ENCODE data around the gene LTBP3.
"Not testable (repeated sequence)": the region's sequence is repeated elsewhere in the genome, so short reads cannot be mapped to it uniquely, and the experiment has no call there.

Gene LTBP3

DNA sequence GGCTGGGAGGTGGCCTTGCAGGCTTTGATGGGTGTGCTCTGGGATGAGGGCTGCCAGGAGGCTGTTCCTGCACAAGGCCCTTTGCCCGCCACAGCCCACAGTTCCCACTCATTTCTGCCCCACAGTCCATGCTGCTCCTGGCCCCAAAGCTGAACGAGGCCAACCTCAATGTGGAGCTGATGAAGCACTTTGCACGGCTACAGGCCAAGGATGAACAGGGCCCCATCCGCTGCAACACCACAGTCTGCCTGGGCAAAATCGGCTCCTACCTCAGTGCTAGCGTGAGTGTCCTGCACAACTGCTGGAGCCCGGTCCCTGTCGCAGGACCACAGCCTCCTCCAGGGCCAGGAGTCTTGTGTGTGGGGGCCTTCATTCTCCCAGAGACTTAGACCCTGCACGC, 23.1 kb downstream of the LTBP3 start:
- no peak for DNase-seq

DNA sequence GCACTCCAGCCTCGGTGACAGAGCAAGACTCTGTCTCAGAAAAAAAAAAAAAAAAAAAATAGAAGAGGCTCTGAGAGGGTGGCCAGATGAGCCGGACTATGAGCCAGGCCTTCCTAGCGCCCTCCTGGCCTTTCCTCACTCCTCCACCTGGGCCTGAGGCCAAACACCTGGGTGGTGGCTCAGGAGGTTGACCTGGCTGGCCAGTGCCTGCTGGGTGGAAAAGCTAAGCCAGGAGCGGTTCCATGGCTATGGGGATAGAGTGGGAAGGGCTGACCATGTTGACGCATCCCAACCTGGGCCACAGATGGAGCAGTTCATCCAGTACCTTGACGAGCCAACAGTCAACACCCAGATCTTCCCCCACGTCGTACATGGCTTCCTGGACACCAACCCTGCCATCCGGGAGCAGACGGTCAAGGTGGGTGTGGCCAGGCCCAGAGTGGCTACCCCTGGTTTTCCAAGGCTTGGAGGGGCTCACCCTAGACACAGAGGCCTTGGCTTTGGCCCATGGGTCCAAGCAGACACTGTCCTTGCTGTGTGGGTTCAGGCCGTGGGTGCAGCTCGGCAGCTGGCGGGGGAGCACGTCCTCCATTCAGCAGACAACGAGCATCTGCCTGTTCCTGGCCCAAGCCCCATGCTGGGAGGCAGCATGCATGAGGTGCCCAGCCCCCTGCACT, 25.6 kb downstream of the LTBP3 start:
- no peak for DNase-seq

DNA sequence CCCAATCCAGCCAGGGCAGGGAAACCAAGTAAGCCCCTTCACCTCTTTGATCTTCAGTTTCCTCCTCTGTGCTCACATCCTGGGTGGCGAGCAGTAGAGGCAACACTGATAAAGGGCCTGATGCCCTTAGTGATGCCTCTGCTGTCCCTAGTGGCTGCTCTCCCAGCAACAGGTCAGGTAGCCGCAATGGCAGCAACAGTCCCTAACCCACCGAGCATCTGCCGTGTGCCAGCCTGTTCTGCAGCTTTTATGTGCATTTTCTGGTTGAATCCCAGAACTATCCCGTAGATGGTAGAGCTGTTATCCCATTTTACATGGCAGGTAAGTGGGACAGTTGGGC, 28.0 kb downstream of the LTBP3 start:
- no peak for DNase-seq

DNA sequence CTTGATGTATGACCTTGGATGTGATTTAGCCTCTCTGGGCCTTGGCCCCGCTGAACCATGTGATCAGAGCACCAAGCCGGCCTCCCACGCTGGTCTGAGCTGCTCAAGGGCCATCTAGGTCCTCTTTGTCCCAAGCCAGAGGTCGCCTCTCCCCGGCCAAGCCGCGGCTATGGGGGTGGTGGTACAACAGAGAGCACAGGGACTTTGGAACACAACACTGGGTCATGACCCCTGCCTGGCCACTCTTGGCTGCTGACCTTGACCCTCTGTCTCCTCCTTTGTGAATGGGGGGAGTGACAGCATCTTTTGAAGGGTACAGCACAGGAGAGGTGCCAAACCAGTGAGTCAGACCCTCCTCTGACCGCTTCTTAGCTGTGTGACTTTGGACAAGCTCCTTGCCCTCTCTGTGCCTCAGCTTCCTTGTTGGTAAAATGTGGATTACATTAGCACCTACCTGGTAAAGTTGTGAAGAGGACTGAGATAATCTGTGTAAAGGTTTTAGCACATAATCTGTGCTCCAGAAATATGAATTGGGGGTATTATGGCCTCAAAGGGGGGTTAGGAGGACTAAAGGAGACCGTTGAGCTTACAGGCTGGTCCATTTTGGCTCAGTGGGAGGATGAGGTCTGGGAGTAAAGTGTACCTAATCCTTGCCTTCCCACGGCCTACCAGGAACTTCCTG, 28.5 kb downstream of the LTBP3 start:
- DNase-seq, result no peak

DNA sequence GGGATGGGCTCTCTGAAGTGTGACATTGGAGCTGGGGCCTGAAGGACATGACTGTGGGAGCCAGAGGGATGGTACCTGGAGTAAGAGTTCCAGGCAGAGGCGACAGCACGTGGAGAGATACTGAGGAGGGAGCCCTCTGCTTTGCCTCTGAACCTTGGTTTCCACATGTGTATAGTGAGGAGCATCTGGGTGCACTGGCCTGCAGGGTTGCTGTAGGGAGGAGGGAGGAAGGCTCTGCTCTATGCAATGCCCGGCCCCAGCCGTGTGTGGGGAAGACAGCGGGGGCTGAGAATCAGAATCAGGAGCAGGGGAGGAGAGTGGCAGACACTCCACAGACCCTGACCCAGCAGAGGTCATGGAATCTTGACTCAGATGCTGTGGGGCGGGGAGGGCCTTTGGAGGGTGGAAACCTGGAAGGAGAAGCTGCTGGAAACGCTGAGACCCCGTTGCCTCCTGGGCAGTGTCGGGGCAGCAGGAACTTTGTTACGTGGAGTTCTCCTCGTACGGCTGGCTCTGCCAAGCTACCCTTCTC, 29.3 kb downstream of the LTBP3 start:
- DNase-seq, result no peak

DNA sequence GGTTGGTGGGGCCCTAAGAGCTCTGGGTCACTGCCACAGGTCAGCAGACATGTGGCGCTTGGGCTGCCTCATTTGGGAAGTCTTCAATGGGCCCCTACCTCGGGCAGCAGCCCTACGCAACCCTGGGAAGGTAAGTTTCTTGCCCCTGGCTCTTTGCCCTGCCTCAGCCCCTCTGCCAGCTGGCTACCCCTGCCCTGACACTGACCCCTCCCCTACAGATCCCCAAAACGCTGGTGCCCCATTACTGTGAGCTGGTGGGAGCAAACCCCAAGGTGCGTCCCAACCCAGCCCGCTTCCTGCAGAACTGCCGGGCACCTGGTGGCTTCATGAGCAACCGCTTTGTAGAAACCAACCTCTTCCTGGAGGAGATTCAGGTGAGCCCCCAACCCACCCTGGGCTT, 31.4 kb downstream of the LTBP3 start:
- DNase-seq, result no peak

DNA sequence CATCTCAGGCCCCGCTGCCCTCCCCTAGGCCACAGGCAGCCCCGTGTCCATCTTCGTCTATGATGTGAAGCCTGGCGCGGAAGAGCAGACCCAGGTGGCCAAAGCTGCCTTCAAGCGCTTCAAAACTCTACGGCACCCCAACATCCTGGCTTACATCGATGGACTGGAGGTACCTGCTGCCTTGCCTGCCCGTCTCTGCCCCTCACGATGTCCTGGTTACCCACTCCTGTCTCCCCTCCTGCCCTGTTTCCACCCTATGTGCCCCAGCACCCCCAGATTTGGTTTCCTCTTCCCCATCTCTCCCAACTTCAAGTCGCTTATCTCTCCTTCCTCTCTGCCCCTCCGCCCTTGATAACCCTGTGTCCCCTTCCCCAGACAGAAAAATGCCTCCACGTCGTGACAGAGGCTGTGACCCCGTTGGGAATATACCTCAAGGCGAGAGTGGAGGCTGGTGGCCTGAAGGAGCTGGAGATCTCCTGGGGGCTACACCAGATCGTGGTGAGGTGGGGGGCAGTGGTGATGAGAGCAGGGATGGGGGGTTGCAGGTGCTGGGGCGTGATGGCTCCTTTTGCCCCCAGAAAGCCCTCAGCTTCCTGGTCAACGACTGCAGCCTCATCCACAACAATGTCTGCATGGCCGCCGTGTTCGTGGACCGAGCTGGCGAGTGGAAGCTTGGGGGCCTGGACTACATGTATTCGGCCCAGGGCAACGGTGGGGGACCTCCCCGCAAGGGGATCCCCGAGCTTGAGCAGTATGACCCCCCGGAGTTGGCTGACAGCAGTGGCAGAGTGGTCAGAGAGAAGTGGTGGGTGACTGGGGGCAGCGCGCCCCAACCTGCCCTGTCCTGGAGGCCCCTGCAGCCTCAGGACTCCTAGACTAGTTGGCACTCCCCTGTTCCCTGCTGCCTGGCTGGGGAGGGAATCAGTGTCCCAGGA, 32.3 kb downstream of the LTBP3 start:
- no peak for DNase-seq

DNA sequence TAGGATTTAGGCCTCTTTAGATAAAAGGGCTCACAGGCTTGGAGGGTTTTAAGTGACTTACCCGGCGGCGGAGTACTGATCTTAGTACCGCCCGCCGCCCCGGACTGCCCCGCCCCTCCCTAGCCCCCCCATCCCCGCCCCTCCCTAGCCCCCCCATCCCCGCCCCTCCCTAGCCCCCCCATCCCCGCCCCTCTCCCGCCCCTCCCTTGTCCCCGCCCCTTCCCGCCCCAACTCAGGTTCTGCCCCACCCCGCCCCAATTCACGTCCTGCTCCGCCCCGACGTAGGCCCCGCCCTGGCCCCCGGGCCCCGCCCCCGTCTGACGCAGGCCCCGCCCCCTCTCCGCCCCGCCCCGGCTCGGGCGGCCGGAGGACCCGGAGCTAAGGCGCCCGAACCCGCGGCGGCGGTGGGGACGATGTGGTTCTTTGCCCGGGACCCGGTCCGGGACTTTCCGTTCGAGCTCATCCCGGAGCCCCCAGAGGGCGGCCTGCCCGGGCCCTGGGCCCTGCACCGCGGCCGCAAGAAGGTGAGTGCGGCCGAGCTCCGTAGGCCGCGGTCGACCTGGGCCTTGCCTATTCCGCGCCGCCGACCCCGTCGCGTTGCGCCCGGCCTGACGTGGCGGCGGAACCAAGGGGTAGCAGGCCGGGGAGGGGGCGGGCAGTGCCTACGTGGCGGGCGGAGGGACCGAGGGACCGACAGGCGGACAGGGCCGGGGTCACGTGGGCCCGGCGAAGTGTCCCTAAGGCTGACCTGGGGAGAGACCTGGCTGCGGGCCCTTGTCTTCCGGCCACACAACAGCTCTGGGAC, 33.2 kb downstream of the LTBP3 start, which contains the start of gene SCYL1:
TSS of gene SCYL1 (plus strand) at position 343 of the 805 bp plus-strand sequence. CDS start at position 414, 71 bp downstream.
- DNase-seq, result peak in 1 of 2 experiments; percentile 38

DNA sequence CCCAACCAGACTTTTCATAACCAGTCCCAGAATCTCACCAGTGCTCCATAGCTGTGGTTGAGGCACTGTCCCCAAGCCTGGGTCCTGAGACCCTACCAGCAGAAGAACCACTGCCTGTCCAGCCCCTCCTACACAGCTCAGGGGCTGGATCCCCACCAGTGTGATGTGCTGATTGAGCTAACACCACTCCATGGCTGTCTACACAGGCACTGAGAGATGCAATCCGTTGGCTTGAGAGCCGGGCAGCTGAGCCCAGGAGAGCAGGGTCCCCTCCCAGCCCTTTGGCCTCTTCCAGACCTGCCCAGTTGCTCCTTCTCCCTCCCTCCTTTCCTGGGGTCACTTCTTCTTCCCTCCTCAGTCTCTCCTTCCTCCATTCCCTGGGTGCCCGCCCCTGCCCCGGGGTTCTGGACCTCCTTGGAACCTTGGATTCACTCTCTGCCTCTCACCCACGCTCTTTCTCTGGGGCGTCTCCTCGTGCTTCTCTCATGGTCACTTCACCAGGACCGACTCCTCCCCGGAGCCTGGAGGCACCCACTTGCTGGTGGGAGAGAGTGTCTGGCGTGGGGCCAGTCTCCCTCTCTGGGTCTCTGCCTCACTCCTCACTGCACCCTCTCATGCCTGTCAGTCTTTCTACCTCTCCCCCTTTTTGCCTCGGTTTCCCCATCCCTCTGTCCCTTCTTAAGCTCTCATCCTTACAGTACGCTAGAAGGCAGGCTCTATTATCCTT, 34.0 kb downstream of the LTBP3 start:
- no peak for DNase-seq

DNA sequence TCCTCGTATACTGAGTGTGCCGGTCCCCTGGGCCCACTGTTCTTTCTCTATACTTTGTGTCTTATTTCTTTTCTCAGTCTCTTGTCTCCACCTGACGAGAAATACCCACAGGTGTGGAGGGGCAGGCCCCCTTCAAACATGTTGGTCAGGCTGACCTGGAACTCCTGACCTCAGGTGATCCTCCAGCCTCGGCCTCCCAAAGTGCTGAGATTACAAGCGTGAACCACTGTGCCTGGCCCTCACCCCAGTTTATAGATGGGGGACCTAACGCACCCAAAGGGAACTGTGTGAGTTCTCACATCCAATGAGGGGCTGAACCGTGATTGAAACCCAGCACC, 34.6 kb downstream of the LTBP3 start:
- DNase-seq, result not testable (repeated sequence)

DNA sequence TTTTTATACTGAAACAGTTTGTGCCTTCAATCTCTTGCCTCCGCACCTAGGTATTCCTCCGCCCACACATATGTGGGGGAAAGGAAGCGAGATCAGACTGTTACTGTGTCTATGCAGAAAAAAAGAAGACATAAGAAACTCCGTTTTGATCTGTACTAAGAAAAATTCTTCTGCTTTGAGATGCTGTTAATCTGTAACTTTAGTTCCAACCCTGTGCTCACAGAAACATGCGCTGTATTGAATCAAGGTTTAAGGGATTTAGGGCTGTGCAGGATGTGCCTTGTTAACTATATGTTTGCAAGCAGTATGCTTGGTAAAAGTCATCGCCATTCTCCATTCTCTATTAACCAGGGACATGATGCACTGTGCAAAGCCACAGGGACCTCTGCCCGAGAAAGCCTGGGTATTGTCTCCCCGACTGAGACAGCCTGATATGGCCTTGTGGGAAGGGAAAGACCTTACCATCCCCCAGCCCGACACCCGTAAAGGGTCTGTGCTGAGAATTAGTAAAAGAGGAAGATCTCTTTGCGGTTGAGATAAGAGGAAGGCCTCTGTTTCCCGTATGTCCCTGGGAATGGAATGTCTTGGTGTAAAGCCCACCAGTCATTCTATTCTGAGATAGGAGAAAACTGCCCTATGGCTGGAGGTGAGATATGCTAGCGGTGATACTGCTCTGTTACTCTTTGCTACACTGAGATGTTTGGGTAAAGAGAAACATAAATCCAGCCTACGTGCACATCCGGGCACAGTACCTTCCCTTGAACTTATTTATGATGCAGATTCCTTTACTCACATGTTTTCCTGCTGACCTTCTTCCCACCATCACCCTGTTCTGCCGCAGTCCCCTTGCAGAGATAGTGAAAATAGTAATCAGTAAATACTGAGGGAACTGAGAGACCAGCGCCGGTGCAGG, 35.2 kb downstream of the LTBP3 start:
- not testable (repeated sequence) for DNase-seq

DNA sequence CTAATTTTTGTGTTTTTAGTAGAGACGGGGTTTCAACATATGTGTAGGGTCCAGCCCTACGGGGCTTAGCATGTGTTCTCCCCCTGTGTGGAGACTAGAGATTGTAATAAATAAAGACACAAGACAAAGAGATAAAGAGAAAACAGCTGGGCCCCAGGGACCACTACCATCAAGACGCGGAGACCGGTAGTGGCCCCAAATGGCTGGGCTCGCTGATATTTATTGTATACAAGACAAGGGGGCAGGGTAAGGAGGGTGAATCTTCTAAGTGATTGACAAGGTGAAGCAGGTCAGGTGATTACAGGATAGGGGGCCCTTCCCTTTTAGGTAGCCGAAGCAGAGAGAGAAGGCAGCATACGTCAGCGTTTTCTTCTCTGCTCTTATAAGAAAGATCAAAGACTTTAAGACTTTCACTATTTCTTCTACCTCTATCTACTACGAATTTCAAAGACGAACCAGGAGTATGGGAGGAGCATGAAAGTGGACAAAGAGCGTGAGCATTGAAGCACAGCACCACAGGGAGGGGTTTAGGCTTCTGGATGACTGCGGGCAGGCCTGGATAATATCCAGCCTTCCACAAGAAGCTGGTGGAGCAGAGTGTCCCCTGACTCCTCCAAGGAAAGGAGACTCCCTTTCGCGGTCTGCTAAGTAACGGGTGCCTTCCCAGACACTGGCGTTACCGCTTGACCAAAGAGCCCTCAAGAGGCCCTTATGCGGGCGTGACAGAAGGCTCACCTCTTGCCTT, 36.2 kb downstream of the LTBP3 start:
- not testable (repeated sequence) for DNase-seq

DNA sequence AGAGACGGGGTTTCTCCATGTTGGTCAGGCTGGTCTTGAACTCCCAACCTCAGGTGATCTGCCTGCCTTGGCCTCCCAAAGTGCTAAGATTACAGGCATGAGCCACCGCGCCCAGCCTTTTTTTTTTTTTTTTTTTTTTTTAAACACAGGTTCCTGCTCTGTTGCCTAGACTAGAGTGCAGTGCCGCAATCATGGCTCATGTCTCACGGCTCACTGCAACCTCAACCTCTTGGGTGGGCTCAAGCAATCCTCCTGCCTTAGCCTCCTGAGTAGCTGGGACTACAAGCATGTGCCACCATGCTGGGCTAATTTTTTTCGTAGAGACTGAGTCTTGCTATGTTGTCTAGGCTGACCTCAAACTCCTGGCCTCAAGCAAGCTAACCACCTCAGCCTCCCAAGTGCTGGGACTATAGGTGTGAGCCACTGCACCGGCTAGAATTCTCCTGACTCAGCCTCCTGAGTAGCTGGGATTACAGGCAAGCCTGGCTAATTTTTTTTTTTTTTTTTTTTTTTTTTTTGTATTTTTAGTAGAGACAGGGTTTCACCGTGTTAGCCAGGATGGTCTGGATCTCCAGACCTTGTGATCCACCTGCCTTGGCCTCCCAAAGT, 39.1 kb downstream of the LTBP3 start:
- DNase-seq, result not testable (repeated sequence)

DNA sequence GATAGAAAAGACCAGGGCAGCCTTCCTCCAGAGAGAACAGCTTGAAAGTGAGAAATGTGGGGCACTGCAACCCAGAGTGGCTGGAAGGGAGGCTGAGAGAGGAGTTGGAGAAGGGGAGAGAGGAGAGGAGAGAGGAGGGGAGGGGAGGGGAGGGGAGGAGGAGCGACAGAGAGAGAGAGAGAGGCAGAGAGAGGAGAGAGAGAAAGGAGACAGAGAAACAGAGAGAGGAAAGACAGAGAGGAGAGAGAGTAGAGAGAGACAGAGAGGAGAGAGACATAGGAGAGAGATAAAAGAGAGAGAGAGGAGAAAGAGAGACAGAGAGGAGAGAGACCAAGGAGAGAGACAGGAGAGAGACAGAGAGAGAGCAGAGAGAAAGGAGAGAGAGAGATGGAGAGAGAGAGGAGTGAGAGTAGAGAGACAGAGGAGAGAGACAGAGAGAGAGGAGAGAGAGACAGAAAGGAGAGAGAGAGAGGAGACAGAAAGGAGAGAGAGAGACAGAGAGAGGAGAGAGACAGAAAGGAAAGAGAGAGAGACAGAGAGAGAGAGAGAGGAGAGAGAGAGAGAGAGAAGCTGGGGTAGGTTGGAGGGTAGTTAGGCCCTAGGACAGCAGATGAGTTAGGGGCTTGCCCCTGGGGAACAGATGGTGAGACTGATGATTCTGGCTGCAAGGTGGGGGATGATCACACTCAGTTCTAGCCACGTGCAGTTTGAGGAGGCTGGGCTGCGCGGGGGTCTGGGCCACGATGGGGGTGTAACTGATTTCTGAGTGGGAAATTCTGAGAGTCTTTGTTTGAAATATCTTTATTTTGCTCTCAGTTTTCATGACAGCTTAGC, 41.8 kb downstream of the LTBP3 start:
- DNase-seq, result no peak

DNA sequence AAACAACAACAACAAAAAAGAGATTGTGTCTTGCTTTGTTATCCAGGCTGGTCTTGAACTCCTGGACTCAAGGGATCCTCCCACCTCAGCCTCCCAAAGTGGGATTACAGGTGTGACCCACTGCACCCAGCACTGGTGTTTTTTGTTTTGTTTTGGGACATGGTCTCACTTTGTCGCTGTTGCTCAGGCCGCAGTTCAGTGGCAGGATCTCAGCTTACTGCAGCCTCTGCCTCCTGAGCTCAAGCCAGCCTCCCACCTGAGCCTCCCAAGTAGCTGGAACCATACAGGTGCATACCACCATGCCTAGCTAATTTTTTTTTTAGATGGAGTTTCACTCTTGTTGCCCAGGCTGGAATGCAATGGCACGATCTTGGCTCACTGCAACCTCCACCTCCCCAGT, 45.8 kb downstream of the LTBP3 start:
- DNase-seq, result not testable (repeated sequence)

DNA sequence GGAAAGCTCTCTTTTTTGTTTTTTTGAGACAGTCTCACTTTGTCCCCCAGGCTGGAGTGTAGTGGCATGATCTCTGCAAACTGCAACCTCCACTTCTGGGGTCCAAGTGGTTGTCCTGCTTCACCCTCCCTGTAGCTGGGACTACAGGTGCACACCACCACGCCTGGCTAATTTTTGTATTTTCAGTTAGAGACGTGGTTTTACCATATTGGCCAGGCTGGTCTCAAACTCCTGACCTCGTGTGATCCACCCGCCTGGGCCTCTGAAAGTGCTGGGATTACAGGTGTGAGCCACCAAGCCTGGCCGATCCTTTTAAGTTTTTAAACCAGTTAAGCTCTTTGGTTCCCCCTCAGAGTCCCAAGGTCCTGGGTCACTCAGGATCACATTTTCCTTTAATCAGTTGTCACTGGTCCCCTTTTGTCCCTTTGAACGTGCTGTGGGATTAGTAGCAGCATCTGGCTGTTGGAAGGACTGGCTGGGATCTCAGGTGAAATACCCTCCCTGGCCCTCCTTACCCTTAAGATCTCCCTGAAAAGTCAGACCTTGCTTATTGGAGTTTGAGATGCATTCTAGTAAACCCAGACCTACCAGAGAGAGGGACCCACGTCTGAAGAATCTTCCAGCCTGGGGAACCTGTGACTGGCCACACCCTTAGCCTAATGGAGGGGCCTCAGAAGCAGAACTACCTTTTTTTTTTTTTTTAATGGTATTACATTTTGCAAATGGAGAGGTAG, 51.2 kb downstream of the LTBP3 start:
- DNase-seq, result peak; percentile 74 to 83

DNA sequence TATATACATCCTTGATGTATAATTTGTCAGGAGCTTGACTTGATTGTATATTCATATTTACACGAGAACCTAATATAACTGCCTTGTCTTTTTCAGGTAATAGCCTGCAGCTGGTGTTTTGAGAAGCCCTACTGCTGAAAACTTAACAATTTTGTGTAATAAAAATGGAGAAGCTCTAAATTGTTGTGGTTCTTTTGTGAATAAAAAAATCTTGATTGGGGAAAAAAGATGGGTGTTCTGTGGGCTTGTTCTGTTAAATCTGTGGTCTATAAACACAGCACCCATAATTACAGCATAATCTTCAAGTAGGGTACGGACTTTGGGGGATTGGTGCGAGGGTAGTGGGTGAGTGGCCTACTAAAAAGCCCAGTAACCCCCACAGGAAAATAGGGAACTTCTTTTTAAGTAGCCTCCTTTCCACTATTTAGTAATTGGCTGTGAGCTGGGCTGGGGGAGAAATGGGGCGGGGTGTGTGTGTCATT, 51.8 kb downstream of the LTBP3 start:
- DNase-seq, result no peak

Measured in NCI-H1930 (cell line).